GM19023 (cell line): ENCODE results near the gene ADK.
"Not testable (repeated sequence)": the region's sequence is repeated elsewhere in the genome, so short reads cannot be mapped to it uniquely, and the experiment has no call there.

Experiments
- ATAC-seq: cut with Tn5 transposase; IDR thresholded peaks from one replicate; pipeline ENCODE4 v1.9.1; 2021; ENCODE audit warnings: mild to moderate bottlenecking, moderate library complexity; ENCODE audit not compliant: unreplicated experiment

The ADK gene

DNA sequence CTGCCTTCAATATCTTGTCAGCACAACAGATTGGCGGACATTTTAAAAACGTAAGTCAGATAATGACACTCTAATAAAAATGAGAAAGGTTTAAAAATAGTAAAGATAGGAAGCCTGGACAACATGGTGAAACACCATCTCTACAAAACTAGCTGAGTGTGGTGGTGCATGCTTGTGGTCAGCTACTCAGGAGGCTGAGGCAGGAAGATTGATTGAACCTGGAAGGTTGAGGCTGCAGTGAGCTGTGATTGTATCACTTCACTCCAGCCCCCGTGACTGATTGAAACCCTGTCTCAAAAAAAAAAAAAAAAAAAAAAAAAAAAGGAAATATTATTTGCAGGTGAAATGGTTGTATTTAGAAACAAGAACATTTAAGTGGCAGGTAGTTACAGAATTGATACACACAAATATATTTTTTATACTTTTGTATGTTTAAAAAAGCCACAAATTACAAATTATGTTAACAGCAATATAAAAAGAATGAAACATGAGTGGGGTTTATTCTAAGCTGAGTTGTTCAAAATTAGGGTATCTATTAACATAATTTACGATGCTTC lies 141.9 kb downstream of the ADK start:
- no peak for ATAC-seq

DNA sequence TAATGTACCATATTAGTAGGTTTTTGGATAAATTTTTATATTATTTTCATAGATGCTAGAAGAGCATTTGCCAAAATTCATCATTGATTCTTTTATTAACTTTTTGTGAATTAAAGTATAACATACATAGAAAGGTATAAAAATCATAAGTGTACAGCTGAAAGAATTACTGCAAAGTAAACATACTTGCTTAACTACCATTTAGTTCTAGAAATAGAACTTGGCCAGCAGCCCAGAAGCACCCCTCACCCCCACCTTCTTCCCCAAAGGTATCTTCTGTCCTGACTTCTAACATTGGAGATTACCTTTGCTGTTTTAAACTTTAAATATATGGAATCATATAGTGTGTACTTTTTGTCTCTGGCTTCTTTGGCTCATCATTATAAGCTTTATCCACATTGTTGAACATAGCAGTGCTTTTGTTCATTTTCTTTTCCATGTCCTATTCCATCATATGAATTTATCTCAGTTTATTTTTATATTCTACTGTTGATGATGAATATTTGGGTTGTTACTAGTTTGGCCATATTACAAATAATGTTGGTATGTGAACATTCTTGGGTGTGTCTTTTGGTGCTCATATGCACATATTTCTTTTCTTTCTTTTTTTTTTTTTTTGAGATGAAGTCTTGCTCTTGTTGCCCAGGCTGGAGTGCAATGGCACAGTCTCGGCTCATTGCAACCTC lies 142.8 kb downstream of the ADK start:
- no peak for ATAC-seq

DNA sequence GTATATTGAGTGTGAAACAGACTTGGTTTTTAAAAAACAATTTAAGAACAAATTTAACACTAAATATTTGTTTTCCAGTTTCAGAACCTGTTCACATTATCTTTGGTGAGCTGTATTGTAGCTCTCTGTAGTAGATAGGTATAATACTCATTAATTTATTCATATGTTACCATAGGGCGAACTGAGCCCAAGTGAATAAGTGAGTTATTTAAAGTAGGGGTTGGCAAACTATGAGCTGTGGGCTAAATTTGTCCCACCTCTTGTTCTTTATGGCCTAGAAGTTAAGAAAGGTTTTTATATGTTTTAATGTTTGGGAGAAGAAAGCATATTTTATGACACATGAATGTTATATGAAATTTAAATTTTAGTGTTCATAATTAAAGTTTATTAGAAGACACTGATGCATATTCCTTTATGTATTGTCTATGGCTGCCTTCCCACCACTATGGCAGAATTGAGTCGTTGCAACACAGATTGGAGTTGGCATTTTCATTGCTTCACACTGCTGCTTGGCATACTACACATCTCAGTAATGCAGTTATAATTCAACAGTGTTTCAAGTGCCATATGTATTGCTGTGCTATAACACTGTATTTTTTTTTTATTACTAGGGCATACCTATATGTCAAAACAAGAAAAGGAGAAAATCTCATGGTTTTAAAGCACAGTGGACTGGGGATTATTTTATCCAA lies 146.5 kb downstream of the ADK start:
- no peak for ATAC-seq

DNA sequence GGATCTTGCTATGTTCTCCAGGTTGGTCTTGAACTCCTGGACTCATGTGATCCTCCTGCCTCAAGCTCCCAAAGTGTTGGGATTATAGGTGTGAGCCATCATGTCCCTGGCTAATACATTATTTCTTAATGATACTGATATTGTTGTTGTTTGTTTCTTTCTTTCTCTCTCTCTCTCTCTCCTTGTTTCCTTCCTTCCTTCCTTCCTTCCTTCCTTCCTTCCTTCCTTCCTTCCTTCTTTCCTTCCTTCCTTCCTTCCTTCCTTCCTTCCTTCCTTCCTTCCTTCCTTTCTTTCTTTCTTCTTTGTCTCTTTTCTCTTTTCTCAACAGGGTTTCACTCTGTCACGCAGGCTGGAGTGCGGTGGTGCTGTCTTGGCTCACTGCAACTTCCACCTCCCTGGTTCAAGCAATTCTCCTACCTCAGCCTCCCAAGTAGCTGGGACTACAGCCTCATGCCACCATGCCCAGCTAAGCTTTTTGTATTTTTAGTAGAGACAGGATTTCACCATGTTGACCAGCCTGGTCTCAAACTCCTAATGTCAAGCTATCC lies 149.1 kb downstream of the ADK start:
- ATAC-seq: not testable (repeated sequence)

DNA sequence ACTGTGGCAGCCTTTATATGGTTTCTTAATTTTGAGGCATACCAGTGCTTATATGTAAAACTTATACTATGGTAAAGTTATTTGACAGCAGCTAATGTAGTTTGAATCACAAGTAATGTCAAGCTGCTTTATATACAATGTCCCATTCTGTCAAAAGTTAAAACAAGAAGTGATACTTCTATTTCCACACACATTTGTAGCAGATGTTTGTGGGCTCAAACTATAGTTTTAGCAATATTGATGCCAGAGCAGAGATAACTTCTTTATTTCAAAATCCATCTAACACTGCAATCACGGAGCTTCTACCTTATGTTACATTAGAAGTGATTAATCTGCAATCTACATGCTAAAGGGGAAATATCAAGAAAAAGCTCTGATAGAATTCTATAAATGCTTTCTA lies 149.6 kb downstream of the ADK start:
- ATAC-seq: no peak

DNA sequence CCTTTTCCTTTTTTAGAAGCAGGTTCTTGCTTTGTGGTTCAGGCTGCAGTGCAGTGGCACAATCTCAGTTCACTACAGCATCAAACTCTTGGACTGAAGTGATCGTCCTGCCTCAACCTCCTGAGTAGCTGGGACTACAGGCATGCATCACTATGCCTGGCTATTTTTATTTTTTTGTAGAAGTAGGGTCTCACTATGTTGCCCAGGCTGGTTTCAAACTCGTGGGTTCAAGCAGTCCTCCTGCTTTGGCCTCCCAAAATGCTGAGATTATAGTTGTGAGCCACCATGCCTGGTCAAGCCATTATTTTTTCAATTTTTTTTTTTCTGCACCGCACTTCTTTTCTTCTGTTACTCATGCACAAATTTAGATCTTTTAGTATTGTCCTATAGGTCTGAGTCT lies 154.7 kb downstream of the ADK start:
- no peak for ATAC-seq

DNA sequence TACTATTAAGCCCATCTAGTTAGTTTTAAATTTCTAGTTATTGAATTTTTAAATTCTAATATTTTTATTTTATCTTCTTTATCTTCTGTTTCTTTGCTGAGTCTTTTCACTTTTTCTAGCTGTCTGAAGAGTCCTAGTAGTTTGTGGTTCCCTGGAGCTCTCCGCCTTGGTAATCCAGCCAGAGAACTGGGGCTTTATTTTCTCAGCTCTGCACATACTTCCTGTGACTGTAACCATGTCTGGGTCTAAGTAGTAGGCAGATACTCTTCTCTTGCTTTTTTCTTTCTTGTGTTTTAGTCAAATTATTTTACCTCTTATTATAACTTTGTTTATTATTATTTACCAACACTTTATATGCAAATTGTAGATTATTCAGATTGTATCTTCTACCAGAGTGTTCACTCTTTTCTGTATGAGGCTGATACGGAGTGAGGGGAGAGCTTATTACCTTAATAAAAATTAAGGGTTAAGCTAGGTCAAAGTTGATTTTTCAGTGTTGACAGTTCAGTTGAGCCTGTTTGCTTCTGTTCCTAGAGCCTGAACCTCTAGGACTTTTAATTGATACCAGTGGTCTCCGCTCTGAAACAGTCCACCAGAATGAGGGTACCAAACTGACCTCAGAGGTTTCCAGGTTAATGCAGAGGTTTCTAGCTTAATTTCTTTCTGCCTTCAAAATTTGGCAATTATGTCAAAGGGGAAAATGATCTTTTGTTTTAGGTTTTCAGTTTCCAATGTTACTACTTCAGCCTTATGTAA lies 155.4 kb downstream of the ADK start:
- no peak for ATAC-seq

DNA sequence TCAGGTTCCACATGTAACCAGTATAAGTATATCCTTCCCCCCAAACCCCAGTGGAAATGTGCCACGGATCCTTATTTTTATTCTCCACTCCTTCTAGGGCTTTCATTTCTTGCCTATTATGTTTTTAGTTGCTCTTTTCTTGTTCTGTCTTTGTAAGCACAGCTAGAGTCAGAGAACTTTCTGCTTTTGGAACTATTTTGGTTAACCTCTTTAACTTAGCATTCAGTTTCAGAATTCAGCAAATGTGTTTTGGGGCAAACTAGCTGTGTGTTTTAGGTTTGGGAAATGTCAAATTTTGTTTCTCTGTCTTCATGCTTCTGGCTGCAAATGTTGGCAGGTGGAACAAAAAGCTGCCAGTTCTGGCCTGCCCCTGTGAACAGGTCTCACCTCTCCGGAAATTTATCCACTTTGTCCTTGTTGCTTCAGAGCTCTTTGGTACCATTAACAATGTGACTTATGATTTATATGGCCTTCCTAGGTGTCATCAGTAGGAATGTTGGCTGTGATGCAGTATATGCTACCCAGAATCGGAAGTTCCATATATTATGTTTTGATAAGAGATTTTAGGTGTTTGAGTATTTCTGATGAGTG lies 156.1 kb downstream of the ADK start:
- ATAC-seq: no peak

DNA sequence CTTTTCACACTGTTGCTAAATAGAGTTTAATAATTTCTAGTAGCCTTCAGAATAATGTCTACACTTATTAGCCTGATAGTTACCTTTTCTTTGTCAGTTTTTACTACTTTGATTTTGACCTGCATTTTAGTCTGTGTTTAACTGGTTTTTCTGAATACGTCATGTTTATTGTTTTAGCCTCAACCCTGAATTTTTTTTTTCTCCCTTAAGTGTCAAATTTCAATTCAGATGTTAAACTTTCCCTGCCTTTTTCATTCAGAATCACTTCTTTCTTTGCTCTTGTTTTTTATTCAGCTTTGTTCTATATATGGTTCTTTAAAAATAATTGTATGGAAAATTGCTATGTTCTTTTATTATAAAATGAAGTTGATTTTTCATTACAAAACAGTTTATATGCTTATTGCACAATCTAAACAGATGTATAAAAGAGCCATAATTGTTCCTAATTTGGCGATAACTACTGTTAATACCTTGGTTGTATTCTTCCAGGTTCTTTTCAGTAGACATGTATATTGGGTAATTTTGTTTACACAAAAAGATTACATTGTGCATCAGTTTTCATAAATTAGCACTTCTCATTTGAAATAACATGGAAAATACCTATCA lies 159.7 kb downstream of the ADK start:
- ATAC-seq: no peak

DNA sequence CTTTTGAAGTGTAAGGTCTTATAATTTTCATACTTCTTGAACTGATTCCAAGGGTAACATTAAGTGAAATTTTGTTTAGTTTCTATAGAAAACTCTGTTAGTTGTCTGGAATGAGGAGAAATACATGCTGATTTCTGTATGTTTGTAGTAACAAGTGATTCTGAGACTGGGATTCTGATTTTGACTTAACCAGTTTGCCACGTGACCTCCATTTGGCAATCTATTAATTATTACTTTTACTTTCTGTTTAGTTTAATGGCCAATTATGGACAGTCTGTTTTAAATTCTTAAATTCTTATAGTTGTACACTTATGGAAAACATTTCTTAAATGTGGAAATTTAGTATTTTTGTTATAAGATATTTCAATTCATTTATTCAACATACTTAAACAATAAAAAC lies 163.1 kb downstream of the ADK start:
- ATAC-seq: no peak

DNA sequence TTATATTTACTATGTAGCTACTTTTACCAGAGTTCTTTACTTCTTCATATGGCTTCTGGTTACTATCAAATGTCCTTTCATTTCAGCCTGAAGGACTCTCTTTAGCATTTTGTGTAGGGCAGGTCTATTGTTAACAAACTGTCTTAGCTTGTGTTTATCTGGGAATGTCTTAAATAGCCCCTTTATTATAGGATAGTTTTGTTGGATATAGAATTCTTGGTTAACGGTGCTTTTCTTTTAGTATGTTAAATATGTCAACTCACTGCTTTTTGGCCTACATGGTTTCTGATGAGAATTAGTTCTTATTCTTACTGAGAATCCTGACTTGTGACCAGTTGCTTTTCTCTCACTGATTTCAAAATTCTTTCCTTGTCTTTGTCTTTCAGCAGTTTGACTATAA lies 169.0 kb downstream of the ADK start:
- no peak for ATAC-seq

DNA sequence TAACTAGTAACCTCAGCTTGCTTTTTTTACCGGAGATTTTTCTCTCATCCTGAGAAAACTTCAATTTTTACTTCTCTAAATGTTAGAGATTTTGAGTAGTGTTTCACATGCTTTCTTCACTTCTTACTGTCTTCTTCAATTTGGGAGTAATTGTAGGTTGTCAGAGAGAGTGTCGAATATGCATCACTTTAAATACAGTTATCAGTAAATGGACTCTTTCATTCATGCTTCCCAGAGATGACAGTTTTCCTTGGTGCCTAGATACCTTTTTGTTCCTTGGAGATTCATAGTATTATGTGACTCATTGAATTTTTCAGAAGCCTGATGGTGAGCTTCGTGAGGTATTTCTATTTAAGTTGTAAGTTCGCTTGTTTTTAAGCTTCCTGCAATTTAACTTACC lies 169.7 kb downstream of the ADK start:
- no peak for ATAC-seq

DNA sequence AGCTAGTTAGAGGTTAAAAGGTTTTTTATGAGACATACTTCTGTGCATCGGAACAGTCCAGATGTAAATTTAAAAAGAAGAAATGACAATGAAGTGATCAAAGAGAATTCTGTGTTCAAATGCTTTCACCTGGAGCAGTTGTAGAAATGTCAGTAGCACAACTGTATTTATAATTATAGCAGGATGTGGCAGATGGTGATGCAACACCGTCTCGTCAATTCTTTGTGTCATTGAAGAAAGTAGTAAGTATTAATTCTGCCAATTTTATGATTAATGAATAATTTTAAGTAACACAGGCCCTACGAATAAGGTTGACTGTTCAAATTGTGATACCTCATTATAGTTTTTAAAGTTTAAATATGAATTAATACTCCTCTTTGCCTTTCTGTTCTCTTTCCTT lies 171.1 kb downstream of the ADK start:
- no peak for ATAC-seq

DNA sequence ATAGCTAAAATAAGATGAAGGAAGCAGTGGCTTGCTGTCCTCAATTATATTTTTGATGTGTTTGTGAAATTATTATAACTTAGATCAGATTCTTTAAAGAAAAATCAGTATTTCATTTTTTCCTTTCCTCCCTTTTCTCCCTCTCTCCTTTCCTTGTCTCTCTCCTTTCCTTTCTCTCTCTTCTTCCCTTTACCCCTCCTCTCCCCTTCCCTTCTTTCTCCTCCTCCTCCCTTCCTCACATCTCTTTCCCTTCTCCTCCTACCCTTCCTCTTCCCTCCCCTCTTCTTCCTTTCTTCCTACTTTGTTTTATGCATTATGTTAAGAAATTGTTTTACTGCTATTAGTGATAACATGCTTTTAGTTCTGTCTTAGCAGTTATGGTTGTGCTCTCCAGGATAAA lies 171.5 kb downstream of the ADK start:
- ATAC-seq: no peak

DNA sequence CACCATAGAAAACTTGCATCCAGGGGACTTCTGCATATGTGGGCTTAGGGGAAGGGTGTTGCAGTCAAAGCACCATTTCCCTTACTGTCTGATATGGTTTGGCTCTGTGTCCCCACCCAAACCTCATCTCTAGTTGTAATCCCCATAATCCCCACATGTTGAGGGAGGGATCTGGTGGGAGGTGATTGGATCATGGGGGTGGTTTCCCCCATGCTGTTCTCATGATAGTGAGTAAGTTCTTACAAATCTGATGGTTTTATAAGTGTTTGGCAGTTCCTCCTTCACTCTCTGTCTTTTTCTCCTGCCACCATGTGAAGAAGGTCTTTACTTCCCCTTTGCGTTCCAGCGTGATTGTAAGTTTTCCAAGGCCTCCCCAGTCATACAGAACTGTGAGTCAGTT lies 177.4 kb downstream of the ADK start:
- no peak for ATAC-seq

DNA sequence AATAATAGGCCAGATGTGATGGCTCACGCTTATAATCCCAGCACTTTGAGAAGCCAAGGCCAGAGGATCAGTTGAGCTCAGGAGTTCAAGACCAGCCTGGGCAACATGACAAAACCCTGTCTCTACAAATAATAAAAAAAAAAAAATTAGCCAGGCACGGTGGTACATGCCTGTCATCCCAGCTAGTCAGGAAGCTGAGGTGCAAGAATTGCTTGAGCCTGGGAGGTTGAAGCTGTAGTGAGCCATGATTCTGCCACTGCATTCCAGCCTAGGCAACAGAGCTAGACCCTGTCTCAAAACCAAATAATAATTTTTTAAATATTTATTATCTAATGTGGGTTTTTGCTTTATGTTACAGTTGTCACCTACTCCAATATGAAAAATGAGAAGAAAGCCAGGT lies 178.9 kb downstream of the ADK start:
- ATAC-seq: no peak

DNA sequence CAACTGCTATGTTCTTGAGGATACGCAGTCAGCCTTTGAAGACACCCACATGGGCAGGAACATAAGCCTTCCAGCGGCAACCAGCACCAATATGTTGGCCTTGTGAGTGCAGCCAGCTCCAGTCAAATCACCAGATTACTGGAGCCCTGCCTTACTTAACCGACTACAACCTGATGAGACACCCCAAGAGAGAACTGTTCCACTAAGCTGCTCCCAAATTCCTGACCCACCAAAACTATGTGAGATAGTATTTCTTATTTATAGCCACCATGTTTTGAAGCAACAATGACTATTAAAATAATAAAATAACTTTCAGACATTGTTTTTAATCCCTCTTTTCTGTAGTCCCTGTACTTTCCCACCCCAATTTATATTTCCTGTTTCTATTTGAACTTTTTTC lies 179.6 kb downstream of the ADK start:
- ATAC-seq: no peak

DNA sequence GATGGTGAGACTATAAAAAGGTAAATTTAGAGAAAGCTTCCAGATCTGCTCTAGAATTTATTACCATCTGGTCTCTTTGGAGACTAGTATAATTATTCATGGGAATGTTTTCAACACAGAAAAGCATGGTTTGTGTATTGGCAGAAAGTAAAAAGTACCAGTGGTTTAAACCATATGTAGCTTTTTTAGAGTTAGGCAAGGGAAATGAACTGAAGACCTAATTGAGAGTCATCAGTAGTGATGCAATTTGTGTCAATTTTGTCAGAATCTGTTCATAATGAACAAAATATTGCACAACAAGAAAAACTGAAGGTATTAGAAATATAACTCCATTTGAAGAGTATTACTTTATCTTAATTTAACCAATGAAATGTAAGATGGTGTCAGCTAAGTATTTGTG lies 181.4 kb downstream of the ADK start:
- no peak for ATAC-seq

DNA sequence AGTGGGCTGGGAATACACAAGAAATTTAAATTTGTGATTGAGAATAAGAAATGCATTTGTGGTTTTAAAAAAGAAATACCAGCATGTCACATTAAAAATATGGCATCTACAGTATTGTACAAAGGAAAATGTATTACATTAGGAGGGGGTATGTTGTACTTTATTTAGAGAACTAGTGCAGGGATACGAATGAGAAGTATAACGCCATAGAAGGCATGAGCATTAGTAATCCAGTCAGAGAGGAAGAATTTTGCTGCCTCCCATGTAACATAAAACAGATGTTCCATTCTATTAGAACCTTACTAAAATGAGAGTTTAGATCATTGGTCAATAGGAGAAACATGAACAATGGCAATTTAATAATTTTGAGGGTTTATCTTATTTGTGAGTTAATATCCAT lies 182.2 kb downstream of the ADK start:
- no peak for ATAC-seq

DNA sequence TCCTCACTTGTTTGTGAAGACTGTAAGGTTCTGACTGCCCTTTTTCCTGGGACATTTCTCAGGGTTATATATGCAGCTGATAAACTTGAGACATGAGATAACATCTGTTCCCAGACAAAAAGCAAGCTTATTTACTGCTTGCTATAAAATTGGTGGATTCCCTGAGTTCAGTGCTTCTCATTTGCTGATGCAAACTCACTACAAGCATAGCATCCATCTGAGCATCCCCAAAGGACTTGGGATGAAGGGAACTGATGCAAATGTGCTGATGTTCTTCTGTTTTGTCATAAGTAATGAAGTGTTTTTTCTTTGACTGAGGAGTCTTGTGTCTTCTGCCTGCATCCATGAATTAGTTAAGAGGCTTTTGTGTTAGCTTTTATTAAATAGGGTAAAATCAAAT lies 183.2 kb downstream of the ADK start:
- ATAC-seq: no peak

DNA sequence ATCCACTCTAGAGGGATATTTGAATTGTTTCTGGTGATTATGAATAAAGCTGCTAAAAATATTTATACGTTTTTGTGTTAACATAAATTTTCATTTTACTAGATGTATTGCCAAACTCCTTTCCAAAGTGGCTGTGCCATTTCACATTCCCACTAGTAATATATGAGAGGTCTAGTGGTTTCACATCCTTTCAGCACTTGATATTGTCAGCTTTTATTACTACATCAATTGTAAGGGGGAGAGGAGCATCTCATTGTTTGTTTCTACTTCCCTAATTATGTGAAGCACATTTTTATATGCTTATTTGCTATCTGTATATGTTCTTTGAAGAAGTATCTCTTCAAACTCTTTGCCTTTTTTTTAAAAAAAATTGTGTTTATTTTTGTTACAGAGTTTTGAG lies 184.5 kb downstream of the ADK start:
- ATAC-seq: no peak
